ENCODE measurements around the gene CPLANE2.

CPLANE2 gene

GRCh38 chr1:16189003-16189402, 48.0 kb downstream of the CPLANE2 start:
- TF ChIP-seq SPI1 (IDR thresholded peaks at IDR 0.05; ENCODE audit: borderline replicate concordance, low read depth), result no peak
- TF ChIP-seq GABPA (IDR thresholded peaks at IDR 0.05; ENCODE audit: low read depth), result no peak
- TF ChIP-seq, protein P1, sequence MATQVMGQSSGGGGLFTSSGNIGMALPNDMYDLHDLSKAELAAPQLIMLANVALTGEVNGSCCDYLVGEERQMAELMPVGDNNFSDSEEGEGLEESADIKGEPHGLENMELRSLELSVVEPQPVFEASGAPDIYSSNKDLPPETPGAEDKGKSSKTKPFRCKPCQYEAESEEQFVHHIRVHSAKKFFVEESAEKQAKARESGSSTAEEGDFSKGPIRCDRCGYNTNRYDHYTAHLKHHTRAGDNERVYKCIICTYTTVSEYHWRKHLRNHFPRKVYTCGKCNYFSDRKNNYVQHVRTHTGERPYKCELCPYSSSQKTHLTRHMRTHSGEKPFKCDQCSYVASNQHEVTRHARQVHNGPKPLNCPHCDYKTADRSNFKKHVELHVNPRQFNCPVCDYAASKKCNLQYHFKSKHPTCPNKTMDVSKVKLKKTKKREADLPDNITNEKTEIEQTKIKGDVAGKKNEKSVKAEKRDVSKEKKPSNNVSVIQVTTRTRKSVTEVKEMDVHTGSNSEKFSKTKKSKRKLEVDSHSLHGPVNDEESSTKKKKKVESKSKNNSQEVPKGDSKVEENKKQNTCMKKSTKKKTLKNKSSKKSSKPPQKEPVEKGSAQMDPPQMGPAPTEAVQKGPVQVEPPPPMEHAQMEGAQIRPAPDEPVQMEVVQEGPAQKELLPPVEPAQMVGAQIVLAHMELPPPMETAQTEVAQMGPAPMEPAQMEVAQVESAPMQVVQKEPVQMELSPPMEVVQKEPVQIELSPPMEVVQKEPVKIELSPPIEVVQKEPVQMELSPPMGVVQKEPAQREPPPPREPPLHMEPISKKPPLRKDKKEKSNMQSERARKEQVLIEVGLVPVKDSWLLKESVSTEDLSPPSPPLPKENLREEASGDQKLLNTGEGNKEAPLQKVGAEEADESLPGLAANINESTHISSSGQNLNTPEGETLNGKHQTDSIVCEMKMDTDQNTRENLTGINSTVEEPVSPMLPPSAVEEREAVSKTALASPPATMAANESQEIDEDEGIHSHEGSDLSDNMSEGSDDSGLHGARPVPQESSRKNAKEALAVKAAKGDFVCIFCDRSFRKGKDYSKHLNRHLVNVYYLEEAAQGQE (IDR thresholded peaks at IDR 0.05; ENCODE audit: insufficient replicate concordance, low read depth), result no peak
- TF ChIP-seq CTCF (IDR thresholded peaks at IDR 0.05; ENCODE audit: insufficient read depth, low read length), result no peak
- no peak for TF ChIP-seq POLR2AphosphoS5 (IDR thresholded peaks at IDR 0.05; ENCODE audit: low read depth)
- Histone ChIP-seq H3K27me3 (ENCODE audit: insufficient read depth, poor library complexity, severe bottlenecking) (no peaks in the 10 kb centered on the region), H3K27ac (replicated peaks) (no peak overlapping the region), H3K4me3 (replicated peaks; ENCODE audit: insufficient read depth, low read length) (no peak overlapping the region)
- no peak for DNase-seq (ENCODE audit: low read depth in 1 of 2, low spot score in 1 of 2)

DNA sequence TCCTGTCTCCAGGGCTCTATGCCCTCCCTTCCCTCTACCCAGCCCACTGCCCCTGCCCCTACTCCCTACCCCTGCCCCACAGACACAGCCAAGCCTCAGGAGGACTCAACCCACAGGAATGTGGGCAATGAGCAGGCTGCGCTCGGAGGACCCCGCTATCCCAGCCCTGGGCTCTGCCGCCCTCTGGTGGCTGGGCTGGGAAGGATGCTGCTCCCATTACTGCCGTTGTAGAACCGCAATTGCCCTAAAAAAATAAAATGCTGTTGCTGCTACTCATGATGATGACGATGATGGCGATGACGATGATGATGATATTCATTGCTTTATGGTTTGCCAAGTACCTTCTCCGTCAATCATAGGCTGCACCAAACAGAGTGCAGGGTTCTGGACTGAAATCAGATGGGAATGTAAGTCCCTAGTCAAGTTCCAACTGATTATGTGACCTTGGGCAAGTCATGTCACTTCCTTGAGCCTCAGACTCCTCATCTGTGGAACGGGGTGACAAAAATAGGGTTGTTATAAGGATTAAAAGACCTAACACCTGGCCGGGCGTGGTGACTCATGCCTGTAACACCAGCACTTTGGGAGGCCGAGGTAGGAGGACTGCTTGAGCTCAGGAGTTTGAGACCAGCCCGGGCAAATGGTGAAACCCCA, 49.1 kb downstream of the CPLANE2 start:
- TF ChIP-seq GABPA (IDR thresholded peaks at IDR 0.05; ENCODE audit: low read depth) (no peak), SPI1 (IDR thresholded peaks at IDR 0.05; ENCODE audit: borderline replicate concordance, low read depth) (no peak), POLR2AphosphoS5 (IDR thresholded peaks at IDR 0.05; ENCODE audit: low read depth) (no peak), CTCF (IDR thresholded peaks at IDR 0.05; ENCODE audit: insufficient read depth, low read length) (peak; percentile 90)
- TF ChIP-seq, protein P1 (IDR thresholded peaks at IDR 0.05; ENCODE audit: insufficient replicate concordance, low read depth), result no peak
- peak in 1 of 2 experiments; percentile 42 for DNase-seq (ENCODE audit: low read depth in 1 of 2, low spot score in 1 of 2)
- no peak overlapping the region for H3K4me3 ChIP-seq (replicated peaks; ENCODE audit: insufficient read depth, low read length)

DNA sequence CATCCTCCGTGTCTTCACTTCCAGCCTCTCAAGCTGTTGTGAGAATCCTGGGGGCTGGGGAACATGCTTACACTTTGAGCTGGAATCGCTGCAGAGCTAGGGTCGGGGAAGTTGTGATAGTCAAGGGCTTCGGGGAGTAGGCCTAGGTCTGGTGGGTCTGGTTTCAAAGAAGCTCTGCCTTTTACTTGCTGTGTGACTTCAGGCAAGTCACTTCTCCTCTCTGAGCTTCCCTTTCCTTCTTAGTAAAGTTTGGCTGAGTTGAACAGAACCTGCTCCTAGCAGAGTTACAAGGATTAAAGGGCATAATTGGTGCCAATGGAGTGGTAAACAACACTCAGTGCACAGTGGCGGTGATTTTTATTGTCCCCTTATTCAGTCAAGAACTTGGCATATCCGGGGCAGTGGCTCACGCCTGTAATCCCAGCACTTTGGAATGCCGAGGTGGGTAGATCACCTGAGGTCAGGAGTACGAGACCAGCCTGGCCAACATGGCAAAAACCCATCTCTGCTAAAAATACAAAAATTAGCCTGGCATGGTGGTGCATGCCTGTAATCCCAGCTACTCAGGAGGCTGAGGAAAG, 50.2 kb downstream of the CPLANE2 start:
- Histone ChIP-seq H3K4me3 (replicated peaks; ENCODE audit: insufficient read depth, low read length) (no peak overlapping the region), H3K27ac (replicated peaks) (no peak overlapping the region), H3K27me3 (ENCODE audit: insufficient read depth, poor library complexity, severe bottlenecking) (no peaks in the 10 kb centered on the region)
- TF ChIP-seq GABPA (IDR thresholded peaks at IDR 0.05; ENCODE audit: low read depth) (no peak), POLR2AphosphoS5 (IDR thresholded peaks at IDR 0.05; ENCODE audit: low read depth) (no peak), CTCF (IDR thresholded peaks at IDR 0.05; ENCODE audit: insufficient read depth, low read length) (no peak), SPI1 (IDR thresholded peaks at IDR 0.05; ENCODE audit: borderline replicate concordance, low read depth) (no peak)
- TF ChIP-seq, protein P1 (IDR thresholded peaks at IDR 0.05; ENCODE audit: insufficient replicate concordance, low read depth), result no peak
- DNase-seq (ENCODE audit: low read depth in 1 of 2, low spot score in 1 of 2), result no peak

More for the DNA sequence above, 49.1 kb downstream of the CPLANE2 start:
- Histone ChIP-seq H3K27me3 (ENCODE audit: insufficient read depth, poor library complexity, severe bottlenecking) (no peaks in the 10 kb centered on the region), H3K27ac (replicated peaks) (no peak overlapping the region)
